Endothelial cell of umbilical vein (primary cell): ENCODE results near the gene DCLK1. TPM values are rescaled to one million over a fixed set of nuclear protein-coding genes. Genes with fewer than 3 reads are reported as not detected.

ENCODE experiments used
- BruUV-seq: library from RNA; stranded (reverse); fragments of 400-500 nt; replicated peaks from 2 replicates; lab custom pipeline; 2021; lab: Mats Ljungman, UMichigan
- CTCF ChIA-PET: fragments of 300-600, 350-600 bp; sonication (Branson Sonifier 250); formaldehyde crosslinking; loops from one replicate; lab custom pipeline; 2021; ENCODE audit warnings: antibody characterized with exemption, inconsistent platforms; lab: Charles Lee
- POLR2A ChIA-PET: fragments of 300-600, 350-600 bp; sonication (Branson Sonifier 250); formaldehyde crosslinking; loops from one replicate; lab custom pipeline; 2021; ENCODE audit warnings: antibody characterized with exemption, inconsistent platforms; lab: Charles Lee
- DNase-seq: peaks from one replicate; pipeline ENCODE4 v3.0.0-alpha.2; 2011; ENCODE audit warnings: low read depth, low spot score
- FAIRE-seq: peaks from 2 replicates; lab custom pipeline; 2011; peaks lifted over from hg19 to GRCh38; lab: Jason Lieb, UNC
- H2AFZ ChIP-seq: 2 replicates; pipeline ENCODE4 v1.6.0; 2012; ENCODE audit warnings: low read depth, low read length, control low read depth, inconsistent platforms
- H3K27ac ChIP-seq: 2 replicates; pipeline ENCODE4 v1.5.1; 2011; ENCODE audit warnings: low read depth, mild to moderate bottlenecking, control low read depth, low read length, moderate library complexity; ENCODE audit not compliant: insufficient read depth
- H3K27me3 ChIP-seq, 2 experiments: 2 replicates each; pipeline versions ENCODE4 v1.6.0 to v1.6.1; 2011; ENCODE audit warnings: low read length in 2 of 2, mixed read lengths in 1 of 2; ENCODE audit not compliant: control insufficient read depth in 2 of 2, insufficient read depth in 2 of 2
- H3K36me3 ChIP-seq, 2 experiments: 2 replicates in 1 of 2; 3 replicates in 1 of 2; pipeline ENCODE4 v1.5.1; 2011; ENCODE audit warnings: low read length in 2 of 2, mild to moderate bottlenecking in 1 of 2, moderate library complexity in 1 of 2; ENCODE audit not compliant: control insufficient read depth in 2 of 2, insufficient read depth in 2 of 2; ENCODE audit errors: extremely low read depth in 1 of 2
- H3K4me1 ChIP-seq: 3 replicates; pipeline ENCODE4 v1.5.1; 2011; ENCODE audit warnings: mild to moderate bottlenecking, low read length; ENCODE audit not compliant: control insufficient read depth, insufficient read depth; ENCODE audit errors: extremely low read depth
- H3K4me2 ChIP-seq: 2 replicates; pipeline ENCODE4 v1.6.1; 2011; ENCODE audit warnings: low read length, control low read depth, mixed read lengths; ENCODE audit not compliant: insufficient read depth
- H3K4me3 ChIP-seq, 3 experiments: fragments of 200-600 bp in 1 of 3; sonication (generic), shearing (Covaris generic) in 1 of 3; replicated peaks in 1 of 3; 2 replicates each; pipeline ENCODE4 v1.5.1; 2011 to 2016; ENCODE audit warnings: control low read depth in 3 of 3, low read length in 3 of 3, mild to moderate bottlenecking in 2 of 3, inconsistent platforms in 1 of 3, low read depth in 1 of 3, moderate library complexity in 1 of 3; ENCODE audit not compliant: insufficient read depth in 1 of 3
- H3K79me2 ChIP-seq: 2 replicates; pipeline ENCODE4 v1.6.0; 2012; ENCODE audit warnings: low read length, inconsistent platforms; ENCODE audit not compliant: control insufficient read depth, insufficient read depth
- H3K9ac ChIP-seq: replicated peaks from 2 replicates; pipeline ENCODE3; 2011; ENCODE audit warnings: low read length, control low read depth; ENCODE audit not compliant: insufficient read depth; ENCODE audit errors: extremely low read depth
- H3K9me1 ChIP-seq: replicated peaks from 3 replicates; pipeline ENCODE4 v1.6.0; 2011; ENCODE audit warnings: mild to moderate bottlenecking, low read length; ENCODE audit not compliant: control insufficient read depth, insufficient read depth; ENCODE audit errors: extremely low read depth
- H3K9me3 ChIP-seq: replicated peaks from 2 replicates; pipeline ENCODE4 v1.5.1; 2012; ENCODE audit warnings: low read length, inconsistent platforms; ENCODE audit not compliant: control insufficient read depth, insufficient read depth
- H4K20me1 ChIP-seq: replicated peaks from 2 replicates; pipeline ENCODE3; 2011; ENCODE audit warnings: mild to moderate bottlenecking, low read length; ENCODE audit not compliant: control insufficient read depth, insufficient read depth; ENCODE audit errors: extremely low read depth
- FOS ChIP-seq: IDR thresholded peaks from 2 replicates; pipeline ENCODE4 v1.6.1; 2011; ENCODE audit warnings: mild to moderate bottlenecking, low read length, moderate library complexity, borderline replicate concordance; ENCODE audit not compliant: insufficient read depth
- MYC ChIP-seq: IDR thresholded peaks from one replicate; pipeline ENCODE4 v1.6.1; 2011; ENCODE audit warnings: mild to moderate bottlenecking, low read depth, low read length
- dilution Hi-C: fragments of 300-500 bp; cut with MboI; formaldehyde crosslinking; loops from one replicate; pipeline ENCODE4 v1.15.0; 2019; ENCODE audit warnings: low sequenced_read_pairs; ENCODE audit not compliant: extremely low pct_ligation_motif_present
- intact Hi-C: fragments of 100-400 bp; cut with micrococcal nuclease; formaldehyde crosslinking; loops from one replicate; pipeline ENCODE4 v1.10.0; 2022
- polyA plus RNA-seq, 4 experiments: library from polyadenylated mRNA; depleted of rRNA in 3 of 4; stranded (reverse) in 3 of 4; unstranded in 1 of 4; fragments of >200 nt; gene quantifications; 2 replicates each; pipeline versions ENCODE4 v1.2.1 to v1.2.3, GENCODE V29; 2011 to 2012; ENCODE audit warnings: missing spikeins in 1 of 4
- total RNA-seq: library from RNA; stranded (reverse); gene quantifications from 2 replicates; pipeline ENCODE4 v1.2.3, GENCODE V29; 2021
- TF ChIP-seq, protein P1 (sequence below), 2 donors: IDR thresholded peaks; 1 replicate in 1 of 2; 2 replicates in 1 of 2; pipeline ENCODE4 v1.5.1; 2011; ENCODE audit warnings: low read length in 2 of 2, mild to moderate bottlenecking in 2 of 2, moderate library complexity in 2 of 2, control low read depth in 1 of 2, inconsistent platforms in 1 of 2, low read depth in 1 of 2; ENCODE audit not compliant: insufficient read depth in 1 of 2; ENCODE audit errors: extremely low read depth in 1 of 2

DCLK1 gene
- total and polyA plus RNA-seq, 2 donors (not counting 3 experiments of a cell fraction or from before 2014, with no cell fraction given), result 0.28 to 3.9 TPM

DNA sequence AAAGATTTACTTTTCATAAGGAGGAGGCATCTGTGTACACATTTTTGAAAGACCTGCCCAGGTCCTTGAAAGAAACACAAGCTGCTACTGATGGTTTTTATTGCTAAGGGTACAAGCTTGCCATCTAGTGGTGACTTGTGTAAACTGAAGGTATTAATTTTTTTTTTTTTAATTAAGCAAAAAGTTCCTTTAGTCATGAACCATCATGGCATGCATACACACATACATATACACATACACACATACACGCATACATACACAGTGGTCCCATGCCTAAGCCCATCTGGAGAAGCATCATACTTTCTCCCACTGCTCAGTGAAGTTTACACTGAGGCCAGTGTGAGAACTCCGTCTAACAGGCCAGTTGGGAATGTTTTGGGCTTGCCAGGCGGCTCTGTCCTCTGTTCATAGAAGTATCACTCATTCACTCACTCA lies 312.5 kb downstream of the DCLK1 start:
- no peak overlapping the region for H2AFZ ChIP-seq
- ChIA-PET POLR2A (no interaction called here), CTCF (interaction anchor here (0.6 to 4.0 kb wide), 41 partner anchors 8 to 1548 kb away, joined by 3 to 47 read pairs (median 5); no protein-coding TSS in a partner anchor)
- H3K9me3 ChIP-seq, result no peaks in the 10 kb centered on the region
- TF ChIP-seq FOS, result no peak
- no peak for TF ChIP-seq MYC
- TF ChIP-seq, protein P1, sequence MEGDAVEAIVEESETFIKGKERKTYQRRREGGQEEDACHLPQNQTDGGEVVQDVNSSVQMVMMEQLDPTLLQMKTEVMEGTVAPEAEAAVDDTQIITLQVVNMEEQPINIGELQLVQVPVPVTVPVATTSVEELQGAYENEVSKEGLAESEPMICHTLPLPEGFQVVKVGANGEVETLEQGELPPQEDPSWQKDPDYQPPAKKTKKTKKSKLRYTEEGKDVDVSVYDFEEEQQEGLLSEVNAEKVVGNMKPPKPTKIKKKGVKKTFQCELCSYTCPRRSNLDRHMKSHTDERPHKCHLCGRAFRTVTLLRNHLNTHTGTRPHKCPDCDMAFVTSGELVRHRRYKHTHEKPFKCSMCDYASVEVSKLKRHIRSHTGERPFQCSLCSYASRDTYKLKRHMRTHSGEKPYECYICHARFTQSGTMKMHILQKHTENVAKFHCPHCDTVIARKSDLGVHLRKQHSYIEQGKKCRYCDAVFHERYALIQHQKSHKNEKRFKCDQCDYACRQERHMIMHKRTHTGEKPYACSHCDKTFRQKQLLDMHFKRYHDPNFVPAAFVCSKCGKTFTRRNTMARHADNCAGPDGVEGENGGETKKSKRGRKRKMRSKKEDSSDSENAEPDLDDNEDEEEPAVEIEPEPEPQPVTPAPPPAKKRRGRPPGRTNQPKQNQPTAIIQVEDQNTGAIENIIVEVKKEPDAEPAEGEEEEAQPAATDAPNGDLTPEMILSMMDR (IDR thresholded peaks at IDR 0.05; ENCODE audit: extremely low read depth in 1 of 2, insufficient read depth in 1 of 2, low read depth in 1 of 2, low read length in 2 of 2), result peak; percentile 38 to 50
- no peak overlapping the region for H3K4me2 ChIP-seq
- no peak overlapping the region for H3K4me3 ChIP-seq
- H3K9ac ChIP-seq, result no peak overlapping the region
- DNase-seq, result peak; percentile 43
- no peaks in the 10 kb centered on the region for H3K27me3 ChIP-seq
- no peaks in the 10 kb centered on the region for H3K36me3 ChIP-seq
- H3K9me1 ChIP-seq, result no peaks in the 10 kb centered on the region
- dilution Hi-C loops, result no loop called here
- BruUV-seq, result no TSS peak
- no peaks in the 10 kb centered on the region for H3K4me1 ChIP-seq
- no peaks in the 10 kb centered on the region for H4K20me1 ChIP-seq
- H3K79me2 ChIP-seq, result no peaks in the 10 kb centered on the region
- peak; percentile 78 for FAIRE-seq
- intact Hi-C loops, result loop anchor here (1.0 to 10.0 kb wide), 2 partner anchors 135 to 604 kb away; no protein-coding TSS in a partner anchor
- H3K27ac ChIP-seq, result no peak overlapping the region
